Activated naive CD8-positive, alpha-beta T cell treated with anti-CD3 and anti-CD28 coated beads, Interleukin-2, amount 50 U/mL, for 16 hours (primary cell): ENCODE results near the gene MAGI2.

Experiments used
- DNase-seq: peaks from one replicate; pipeline ENCODE4 v3.0.0-alpha.2; 2020; ENCODE audit warnings: low read depth, low spot score

MAGI2 gene

DNA sequence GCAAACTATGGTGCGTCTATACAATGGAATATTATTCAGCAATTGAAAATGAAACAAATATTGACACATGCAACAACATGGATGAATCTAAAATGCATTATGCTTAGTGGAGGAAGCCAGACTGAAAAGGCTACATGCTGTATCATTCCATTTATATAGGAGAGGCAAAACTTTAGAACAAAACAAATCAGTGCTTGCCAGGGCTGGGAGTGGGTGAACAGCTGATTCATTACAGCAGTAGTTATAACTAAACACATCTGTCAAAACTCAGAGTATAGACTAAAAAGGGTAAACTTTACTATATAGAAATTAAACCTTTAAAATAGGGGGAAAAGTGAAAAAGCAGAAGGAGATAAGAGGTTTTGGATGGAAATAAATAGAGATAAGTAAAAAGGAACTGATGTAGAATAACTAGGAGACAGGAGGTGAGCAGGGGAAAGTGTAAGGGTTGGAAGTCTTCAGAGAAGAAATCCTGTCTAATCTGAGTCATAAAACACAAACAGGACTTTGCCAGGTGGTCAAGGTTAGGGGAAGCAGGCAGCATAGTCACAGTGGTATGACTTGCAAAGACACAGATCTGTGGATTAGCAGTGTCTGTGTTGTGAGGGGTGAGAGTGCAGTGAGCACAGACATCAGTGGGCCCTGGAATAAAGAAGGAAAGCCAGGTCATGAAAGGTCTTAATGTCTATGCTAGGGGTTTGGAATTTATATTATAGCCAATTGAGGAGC is 1305.1 kb downstream of the MAGI2 start:
- DNase-seq = no peak

DNA sequence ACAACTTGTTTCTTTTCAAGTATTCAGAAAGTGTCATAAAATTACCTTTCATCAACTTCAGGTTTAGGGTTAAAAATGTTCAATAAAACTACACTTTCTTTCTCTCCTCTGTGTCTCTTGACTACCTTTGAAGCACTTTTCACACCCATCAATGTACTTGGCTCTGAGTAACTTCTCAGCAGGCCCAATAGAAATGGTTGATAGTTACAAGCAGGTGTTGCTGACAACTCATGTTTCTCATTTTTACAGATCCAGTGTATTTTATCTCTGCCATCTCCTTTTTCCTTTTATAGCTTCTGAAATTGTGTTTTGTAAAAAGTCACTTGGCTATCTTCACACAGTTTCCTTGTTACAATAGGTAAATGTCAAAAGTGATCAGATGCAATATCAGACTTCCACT is 1306.9 kb downstream of the MAGI2 start:
- no peak for DNase-seq

DNA sequence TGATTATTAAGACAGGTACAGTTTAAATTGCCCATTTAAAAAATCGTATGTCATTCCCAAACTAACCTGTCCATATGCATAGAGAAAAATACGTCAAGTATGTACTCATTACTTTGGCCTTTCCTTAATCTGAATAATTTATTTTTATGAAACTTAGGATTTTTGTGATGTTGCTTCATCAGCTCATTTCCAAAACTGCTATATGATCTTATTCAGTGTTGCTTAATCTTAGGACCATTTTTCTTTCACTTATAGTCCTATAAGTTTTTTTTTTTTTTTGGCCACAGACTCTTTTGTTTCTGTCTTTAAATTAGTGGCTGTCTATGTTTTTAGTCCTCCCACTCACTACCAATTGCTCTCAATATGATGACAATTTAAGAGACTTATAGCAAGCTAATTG is 1309.8 kb downstream of the MAGI2 start:
- no peak for DNase-seq

DNA sequence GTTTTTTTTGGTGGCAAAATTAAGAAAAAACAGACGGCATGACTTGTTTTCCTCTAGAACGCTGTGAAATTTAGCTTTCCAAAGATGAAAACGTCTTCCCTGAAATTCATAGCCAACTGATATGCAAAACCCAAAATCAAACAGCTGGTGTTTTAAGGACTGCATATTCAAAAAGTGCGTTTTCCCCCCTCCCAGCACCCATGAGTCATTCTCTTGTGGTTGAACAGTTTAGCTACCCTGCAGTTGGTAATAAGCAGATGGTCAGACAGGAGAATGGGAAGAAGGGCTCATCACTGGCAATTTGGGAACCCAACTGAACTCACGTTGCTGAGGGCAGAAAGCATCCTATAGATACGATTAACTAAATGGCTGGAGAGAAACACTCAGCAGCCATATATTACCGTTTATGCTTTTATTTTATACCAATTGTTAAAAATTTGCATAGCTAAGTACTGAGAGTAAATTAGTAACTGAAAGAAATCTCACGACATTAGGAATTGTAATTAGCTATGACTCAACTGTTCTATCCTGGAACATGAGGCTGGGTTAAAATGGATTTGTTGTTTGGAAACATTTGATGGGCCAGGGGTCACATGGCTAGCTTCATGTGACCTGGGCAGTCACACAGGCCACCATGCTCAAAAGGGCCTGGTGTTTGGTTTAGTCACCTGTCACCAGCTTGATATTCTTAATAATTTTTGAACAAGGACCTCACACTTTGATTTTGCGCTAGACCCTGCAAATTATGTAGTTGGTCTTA is 1311.8 kb downstream of the MAGI2 start:
- DNase-seq = no peak

DNA sequence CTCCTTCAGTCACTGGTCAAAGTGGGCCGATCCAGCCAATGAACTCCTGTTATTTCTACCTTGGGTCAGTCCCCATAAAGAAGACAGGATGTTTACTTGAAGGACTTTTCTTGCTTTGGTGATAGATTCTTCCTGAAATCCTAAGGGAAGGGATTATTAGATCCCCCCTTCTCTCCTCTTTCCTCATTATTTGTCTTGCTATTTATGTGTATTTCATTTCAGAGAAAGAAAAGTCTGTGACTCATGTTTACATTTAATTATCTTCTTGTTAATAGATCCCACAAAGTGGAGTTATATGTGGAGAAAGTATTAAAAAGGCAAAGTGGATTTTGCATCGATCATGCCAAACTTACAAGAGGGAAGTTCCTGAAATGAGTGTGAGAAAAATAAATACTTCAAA is 1313.4 kb downstream of the MAGI2 start:
- DNase-seq = no peak

DNA sequence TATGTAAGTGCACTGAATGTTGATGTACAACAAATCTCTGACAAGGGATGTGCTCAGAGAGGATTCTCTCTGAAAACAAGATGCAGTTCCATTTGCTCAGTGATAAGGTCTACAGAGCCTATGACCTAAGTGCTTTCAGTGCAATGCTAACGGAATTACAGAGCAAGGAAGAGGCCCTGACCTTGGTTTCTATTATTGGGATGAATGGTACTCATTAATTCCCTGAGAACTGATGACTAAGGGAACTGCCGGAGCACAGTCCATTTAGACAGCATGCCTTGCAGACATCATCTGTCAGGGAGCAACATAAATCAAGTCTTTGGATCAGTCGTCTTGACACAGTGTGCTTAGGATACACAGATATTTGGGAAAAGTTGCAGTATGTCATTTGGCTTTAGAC is 1314.1 kb downstream of the MAGI2 start:
- no peak for DNase-seq

DNA sequence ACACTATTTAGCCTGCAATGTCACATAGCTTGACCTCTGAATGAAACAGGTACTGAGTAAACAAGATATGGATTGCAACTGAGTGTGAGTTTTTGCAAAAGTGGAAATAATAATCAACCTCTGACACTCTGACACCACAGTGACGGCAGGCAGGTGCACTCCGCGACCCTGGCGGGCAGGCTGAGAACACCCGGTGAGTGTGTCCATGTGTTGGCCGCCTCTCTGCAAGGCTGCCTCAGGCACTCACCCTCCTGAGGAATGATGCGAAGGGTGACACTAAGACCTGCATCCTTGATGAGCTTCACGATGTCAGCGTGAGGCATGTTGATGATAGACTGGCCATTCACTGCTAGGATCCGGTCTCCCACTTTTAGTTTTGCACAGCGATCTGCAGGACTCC is 1318.7 kb downstream of the MAGI2 start:
- no peak for DNase-seq

DNA sequence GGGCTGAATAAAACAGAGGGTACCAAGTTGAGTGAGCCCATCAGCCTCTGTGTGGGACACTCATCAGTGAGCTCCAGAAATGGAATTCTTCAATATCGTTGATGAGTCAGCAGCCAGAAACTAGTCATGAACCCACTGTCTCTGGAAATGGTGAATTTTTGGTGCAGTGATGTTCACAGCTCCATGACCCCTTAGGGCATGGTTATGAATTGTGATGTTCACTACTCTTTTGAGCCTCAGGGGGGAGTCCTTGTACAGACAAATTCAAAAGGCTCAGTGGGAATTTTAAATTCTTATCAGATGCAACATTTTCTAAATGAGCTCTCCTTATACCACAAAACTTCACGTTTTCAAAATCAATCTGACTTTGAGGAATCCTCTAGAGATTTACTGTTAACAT is 1319.2 kb downstream of the MAGI2 start:
- no peak for DNase-seq

DNA sequence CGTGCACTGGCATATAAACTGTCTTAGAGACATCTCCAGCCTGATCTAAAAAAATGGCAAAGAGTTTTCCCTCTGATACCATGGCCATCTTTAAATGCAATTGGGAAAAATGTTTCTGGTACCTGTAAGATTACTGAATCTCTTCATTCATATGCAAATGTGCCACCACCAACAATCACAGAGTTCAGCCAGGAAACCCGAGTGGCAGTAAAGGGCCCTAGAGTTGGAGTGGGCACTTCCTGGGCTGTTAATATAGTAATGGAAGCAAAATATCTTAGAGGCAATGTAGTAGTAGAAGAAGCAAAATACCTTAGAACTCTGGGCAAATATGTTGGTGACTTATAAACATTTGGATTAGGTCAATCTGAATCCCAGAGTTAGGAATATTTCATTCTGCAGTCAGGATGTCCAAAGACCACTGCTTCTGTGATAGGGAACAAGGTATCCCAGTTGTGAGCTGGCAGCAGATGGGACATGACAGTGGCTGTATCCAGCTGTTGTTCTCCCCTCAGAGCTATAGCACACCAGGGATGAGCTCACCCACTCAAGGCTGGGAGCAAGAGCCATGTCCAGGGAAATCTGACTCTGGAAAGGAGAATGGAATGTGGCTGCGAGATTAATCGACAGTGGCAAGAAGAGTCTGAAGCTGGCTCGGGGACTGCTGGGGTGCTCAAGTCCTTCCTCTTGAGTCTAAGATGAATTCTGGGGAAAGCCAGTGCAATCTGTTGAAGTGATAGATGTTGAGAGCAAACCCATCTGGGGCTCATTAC is 1322.8 kb downstream of the MAGI2 start:
- no peak for DNase-seq

DNA sequence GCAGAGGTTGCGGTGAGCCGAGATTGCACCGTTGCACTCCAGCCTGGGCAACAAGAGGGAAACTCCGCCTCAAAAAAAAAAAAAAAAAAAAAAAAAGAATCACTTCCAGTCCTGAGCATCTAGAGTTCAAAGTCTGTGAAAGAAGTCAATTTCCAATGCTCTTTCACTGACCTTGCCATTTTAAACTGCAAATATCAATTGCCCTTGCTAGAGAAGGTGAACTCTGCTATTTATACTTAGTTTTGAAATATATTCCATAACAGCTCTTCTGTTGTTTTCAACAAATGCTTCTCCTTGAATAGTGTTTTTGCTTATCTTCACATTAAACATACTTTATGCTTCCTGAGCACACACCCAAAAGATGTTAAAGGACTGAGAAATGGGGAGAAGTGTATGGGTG is 1323.6 kb downstream of the MAGI2 start:
- no peak for DNase-seq

DNA sequence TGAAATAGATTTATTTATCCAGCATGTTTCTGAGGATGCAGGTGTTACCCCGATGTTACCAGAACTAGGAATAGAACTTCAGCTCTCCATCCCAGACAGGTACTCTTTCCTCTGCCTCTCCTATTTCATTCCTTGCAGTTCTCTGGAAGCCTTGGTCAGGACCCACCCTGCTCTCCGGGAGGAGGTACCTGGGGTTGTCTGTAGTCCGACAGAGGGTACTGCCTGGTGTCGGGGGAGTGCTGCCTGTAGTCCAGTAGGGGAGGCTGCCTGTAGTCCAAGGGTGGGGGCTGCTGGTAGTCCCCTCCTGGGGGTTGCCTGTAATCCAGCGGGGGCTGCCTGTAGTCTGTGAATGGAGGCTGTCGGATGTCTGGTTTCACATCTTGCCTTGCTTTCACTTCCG is 1326.5 kb downstream of the MAGI2 start:
- no peak for DNase-seq

DNA sequence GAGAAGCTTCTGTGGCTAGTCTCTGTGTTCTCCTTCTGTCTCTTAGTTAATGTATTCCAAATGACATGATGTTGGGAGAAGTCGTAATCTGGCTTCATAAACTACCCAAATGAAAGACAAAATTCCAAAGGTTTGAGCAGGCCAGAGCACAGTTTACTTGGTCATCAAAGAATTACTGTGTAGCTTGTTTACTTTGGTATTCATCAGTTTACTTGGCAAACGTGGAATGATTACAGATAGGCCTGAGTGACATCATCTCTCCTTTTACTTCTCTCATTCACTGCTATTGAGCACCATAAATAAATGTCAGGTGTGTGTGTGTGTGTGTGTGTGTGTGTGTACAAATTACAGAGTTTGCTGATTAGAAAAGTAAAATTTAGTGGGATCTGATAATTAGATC is 1327.6 kb downstream of the MAGI2 start:
- DNase-seq = no peak

DNA sequence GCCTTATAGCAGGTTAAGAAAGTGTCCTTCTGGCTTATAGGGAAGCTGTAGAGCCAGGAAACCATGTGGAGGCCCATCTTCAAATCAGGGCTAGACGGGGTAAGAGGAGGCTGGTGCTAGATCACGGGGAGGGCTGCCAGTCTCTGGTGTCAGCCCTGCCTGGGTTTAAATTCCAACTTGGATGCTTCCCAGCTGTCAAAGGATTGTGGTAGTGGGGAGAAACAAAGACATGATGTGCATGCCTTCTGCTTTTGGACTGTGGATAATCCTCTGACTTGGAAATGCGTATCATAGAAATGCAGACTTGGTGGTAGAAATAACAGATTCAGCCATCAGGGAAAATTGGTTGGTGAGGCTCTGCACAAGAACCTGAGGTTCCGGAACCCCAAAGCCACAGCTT is 1329.3 kb downstream of the MAGI2 start:
- DNase-seq = no peak

DNA sequence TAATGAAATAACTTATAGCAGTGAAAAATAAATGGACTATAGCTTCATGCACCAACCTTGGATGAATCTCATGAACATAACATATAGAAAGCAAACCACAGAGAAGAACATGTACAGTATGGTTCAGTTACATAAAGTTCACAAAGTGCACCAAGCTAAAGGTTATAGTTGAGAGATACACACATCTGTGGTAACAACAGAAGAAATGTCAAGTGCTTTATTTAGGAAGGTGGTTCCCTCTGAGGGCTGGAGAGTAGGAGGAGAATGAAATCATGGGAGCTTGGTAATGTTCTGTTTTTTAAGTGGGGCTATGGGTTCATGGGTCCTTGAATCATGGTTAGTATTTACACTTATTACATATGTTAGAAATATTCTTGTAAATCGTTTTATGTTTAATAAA is 1331.6 kb downstream of the MAGI2 start:
- DNase-seq = no peak

DNA sequence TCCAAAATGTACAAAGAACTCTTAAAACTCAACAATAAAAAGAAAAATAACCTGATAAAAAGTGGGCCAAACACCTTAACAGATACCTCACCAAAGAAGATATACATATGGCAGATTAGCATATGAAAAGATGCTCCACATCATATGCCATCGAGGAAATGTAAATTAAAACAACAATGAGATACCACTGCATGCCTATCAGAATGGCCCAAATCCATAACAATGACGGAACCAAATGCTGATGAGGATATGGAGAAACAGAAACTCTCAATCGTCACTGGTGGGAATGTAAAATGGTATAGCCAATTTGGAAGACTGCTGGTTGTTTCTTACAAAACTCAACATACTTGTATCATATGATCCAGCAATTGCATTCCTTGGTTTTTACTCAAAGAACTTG is 1335.0 kb downstream of the MAGI2 start:
- no peak for DNase-seq

DNA sequence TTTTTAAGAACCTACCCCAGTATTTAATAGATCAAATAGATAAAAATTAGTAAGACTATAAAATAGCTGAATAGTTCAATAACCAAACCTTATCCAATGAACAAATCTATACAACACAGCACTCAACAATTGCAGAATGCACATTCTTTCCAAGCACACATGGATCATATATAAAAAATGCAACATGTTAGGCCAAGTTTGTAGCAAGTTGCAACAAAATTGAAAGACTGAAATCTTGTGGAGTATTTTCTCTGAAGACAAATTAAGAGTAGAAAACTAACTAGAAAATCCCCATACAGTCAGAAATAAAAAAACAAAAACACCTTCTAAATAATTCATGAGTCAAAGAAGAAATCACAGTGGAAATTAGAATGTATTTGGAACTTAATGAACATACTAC is 1337.6 kb downstream of the MAGI2 start:
- no peak for DNase-seq

DNA sequence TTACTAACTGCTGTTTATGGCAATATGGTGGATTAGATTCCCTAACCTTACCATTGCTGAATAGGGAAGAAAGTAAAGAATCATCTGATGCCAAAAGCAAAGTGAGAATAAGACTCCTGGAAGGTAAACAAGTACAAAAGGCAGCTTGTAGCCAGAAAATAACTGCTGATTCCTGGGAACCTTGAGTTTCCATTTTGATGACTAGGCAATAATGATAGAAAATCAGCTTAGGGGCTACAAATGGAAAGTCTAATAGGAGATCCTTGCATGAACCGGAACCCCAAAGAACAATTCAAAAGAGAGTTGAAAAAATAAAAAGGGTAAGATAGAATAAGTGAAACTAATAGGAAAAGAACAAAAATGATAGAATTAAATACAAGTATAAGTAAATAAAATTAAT is 1338.5 kb downstream of the MAGI2 start:
- DNase-seq = no peak

DNA sequence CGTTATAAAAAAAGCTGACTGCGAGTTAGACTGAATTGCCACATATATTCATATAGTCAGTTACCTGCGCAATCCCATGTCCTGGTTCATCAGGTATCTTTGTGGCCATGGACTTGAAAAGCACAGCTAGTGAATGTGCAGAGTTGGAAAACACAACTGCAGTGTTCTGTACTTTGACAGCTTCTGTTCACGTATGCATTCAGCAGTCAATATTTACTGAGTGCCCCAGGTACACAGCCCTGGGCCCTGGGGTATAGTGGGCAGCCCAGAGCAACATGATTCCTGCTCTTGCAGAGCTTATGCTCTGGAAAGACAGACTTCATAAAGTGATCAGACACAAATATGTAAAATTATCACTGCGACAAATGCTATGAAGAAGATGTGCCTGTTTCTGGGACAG is 1341.0 kb downstream of the MAGI2 start:
- no peak for DNase-seq

DNA sequence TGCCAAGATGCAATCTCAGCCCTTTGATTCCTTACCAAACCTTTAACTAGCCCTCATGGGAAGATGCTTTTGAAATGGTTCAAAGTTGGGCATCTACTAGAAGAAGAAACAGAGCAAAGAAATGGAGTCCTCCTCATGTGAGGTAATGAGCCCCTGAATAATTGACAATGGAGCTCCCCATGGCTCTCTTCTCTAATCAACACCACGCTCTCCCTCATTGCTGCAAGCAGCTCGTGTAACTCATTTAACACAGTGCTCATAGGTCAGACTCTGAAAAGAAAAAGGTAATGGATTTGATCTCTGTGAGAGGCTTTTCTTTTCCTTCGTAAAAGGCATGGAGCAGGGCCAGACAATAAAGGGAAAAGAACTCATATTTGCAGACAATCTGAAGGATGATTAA is 1342.1 kb downstream of the MAGI2 start:
- DNase-seq = no peak

DNA sequence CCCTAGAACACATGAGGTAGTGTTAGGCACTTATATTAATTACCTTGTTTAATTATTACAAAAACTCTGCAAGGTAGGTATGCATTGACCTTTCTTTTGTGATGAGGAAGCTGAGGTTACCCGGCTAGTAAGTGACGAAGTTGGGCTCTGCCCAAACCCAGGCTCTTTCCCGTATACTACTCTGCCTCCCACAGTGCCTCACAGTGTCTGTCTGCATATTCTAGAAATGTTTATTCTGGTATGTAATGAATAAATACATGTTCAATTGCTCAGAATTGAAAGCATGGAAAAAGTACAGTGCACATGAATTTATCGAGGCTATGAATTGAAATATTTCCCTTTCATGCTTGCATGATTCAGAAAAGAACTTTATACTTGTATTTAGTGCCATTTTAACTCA is 1350.0 kb downstream of the MAGI2 start:
- DNase-seq = no peak

DNA sequence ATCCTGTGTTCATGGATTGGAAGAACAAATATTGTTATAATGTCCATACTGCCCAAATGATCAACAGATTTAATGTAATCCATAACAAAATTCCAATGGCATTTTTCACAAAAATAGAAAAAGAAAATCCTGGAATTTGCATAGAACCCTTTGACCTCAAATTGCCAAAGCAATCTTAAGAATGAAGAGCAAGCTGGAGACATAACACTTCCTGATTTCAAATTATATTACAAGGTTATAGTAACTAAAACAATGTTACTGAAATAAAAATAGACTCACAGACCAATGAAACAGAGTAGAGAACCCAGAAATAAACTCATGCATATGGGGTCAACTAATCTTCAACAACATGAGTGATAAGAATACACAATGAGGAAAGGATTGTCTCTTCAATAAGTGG is 1352.4 kb downstream of the MAGI2 start:
- DNase-seq = no peak

DNA sequence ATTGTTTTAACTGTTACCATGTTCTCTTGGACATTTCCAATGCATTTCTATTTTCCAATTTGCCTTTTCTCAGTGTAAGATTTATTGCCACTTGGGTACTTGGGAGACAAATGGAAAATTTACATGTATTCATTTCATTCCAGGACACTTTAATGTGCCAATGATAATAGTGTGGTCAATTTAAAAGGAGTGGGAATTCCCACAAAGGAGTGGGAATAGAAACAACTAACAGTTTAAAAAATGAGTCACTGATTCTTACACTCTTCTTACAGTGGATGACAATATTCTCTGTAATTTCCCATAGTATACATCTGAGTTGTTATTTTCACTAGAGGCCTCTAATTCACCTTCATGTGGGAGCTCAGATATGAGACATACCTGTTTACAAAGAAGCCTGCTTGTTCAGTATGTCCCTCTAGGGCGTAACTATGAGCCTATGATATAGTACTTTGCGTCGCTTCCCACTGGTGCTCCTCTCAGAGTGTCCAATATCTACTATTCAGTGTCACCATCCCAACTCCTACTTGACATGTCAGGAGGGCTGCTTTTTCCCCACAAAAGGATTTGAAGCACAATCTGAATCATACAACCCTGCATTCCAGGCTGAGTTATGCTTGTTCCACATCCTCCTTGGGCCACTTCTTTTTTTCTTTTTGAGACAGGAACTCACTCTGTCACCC is 1353.6 kb downstream of the MAGI2 start:
- DNase-seq = no peak
